HepG2 (cell line): Measurements from ENCODE around the gene KATNB1. TPM values are rescaled to one million over a fixed set of nuclear protein-coding genes. Genes with fewer than 3 reads are reported as not detected.

Source experiments
- ARID4A ChIP-seq: sonication (generic); formaldehyde crosslinking; IDR thresholded peaks from 2 replicates; pipeline ENCODE4 v1.5.0; 2020; ENCODE audit warnings: mild to moderate bottlenecking, missing genetic modification reagents, borderline replicate concordance
- EED ChIP-seq: sonication (generic); formaldehyde crosslinking; IDR thresholded peaks from 2 replicates; pipeline ENCODE4 v1.5.0; 2020; ENCODE audit warnings: mild to moderate bottlenecking, missing genetic modification reagents
- FIP1L1 ChIP-seq: fragments of 200-400 bp; formaldehyde crosslinking; IDR thresholded peaks from 2 replicates; pipeline ENCODE4 v1.6.1; 2018; ENCODE audit warnings: low read depth, mild to moderate bottlenecking, low read length, moderate library complexity, borderline replicate concordance; ENCODE audit not compliant: insufficient read depth
- FOXA1 ChIP-seq, 2 experiments: fragments of 450-650 bp in 1 of 2; sonication (generic) in 1 of 2; formaldehyde crosslinking in 1 of 2; IDR thresholded peaks; 2 replicates each; pipeline versions ENCODE4 v1.4.0 to v1.6.1; 2016 to 2020; ENCODE audit warnings: missing genetic modification reagents in 1 of 2
- MZF1 ChIP-seq: sonication (generic); formaldehyde crosslinking; IDR thresholded peaks from 2 replicates; pipeline ENCODE4 v1.8.1; 2023; ENCODE audit warnings: mild to moderate bottlenecking, missing genetic modification reagents, borderline replicate concordance
- NFE2L2 ChIP-seq: fragments of 150-350 bp; IDR thresholded peaks from 2 replicates; pipeline ENCODE4 v1.6.1; 2014; ENCODE audit warnings: low read length
- NONO ChIP-seq, 2 experiments: fragments of 450-650 bp in 1 of 2; sonication (generic) in 1 of 2; formaldehyde crosslinking in 1 of 2; IDR thresholded peaks in 1 of 2; conservative IDR thresholded peaks in 1 of 2; 2 replicates each; pipeline versions ENCODE4 v1.6.1 to v1.8.0; 2017 to 2022; ENCODE audit warnings: mild to moderate bottlenecking in 1 of 2, missing genetic modification reagents in 1 of 2, moderate library complexity in 1 of 2
- PHB2 ChIP-seq: fragments of 450-650 bp; IDR thresholded peaks from 2 replicates; pipeline ENCODE4 v1.6.1; 2018; ENCODE audit not compliant: partially characterized antibody
- SNAI1 ChIP-seq: sonication (generic); formaldehyde crosslinking; IDR thresholded peaks from 2 replicates; pipeline ENCODE4 v1.5.0; 2020; ENCODE audit warnings: mild to moderate bottlenecking, missing genetic modification reagents, borderline replicate concordance
- SNAPC2 ChIP-seq: sonication (generic); formaldehyde crosslinking; IDR thresholded peaks from 2 replicates; pipeline ENCODE4 v1.8.1; 2022; ENCODE audit warnings: mild to moderate bottlenecking, missing genetic modification reagents
- ZBTB7B ChIP-seq: sonication (generic); formaldehyde crosslinking; IDR thresholded peaks from 2 replicates; pipeline ENCODE4 v1.4.0; 2020; ENCODE audit warnings: missing genetic modification reagents
- ZFP37 ChIP-seq: sonication (generic); formaldehyde crosslinking; IDR thresholded peaks from 2 replicates; pipeline ENCODE4 v1.4.0; 2020; ENCODE audit warnings: missing genetic modification reagents, borderline replicate concordance
- ZNF224 ChIP-seq: sonication (generic); formaldehyde crosslinking; IDR thresholded peaks from 2 replicates; pipeline ENCODE4 v1.5.0; 2020; ENCODE audit warnings: mild to moderate bottlenecking, missing genetic modification reagents
- ZNF232 ChIP-seq: sonication (generic); formaldehyde crosslinking; IDR thresholded peaks from 2 replicates; pipeline ENCODE4 v1.4.0; 2020; ENCODE audit warnings: missing genetic modification reagents, borderline replicate concordance
- ZNF543 ChIP-seq: sonication (generic); formaldehyde crosslinking; IDR thresholded peaks from 2 replicates; pipeline ENCODE4 v1.4.0; 2020; ENCODE audit warnings: mild to moderate bottlenecking, missing genetic modification reagents
- ZNF550 ChIP-seq: sonication (generic); formaldehyde crosslinking; IDR thresholded peaks from 2 replicates; pipeline ENCODE4 v1.4.0; 2020; ENCODE audit warnings: mild to moderate bottlenecking, missing genetic modification reagents, borderline replicate concordance
- ZNF775 ChIP-seq: sonication (generic); formaldehyde crosslinking; IDR thresholded peaks from 2 replicates; pipeline ENCODE4 v1.4.0; 2020; ENCODE audit warnings: missing genetic modification reagents, mild to moderate bottlenecking, moderate library complexity, borderline replicate concordance
- polyA plus RNA-seq, 8 experiments: library from polyadenylated mRNA; depleted of rRNA in 3 of 8; stranded (reverse) in 7 of 8; unstranded in 1 of 8; fragments of >200 nt; fragmentation: Illumina TruSeq in 4 of 8; extraction: Trizol in 4 of 8; gene quantifications; 2 replicates each; pipeline versions ENCODE4 v1.2.1 to v1.2.3, GENCODE V29; 2011 to 2016; ENCODE audit warnings: low read depth in 4 of 8, missing spikeins in 1 of 8, mixed read lengths in 1 of 8; ENCODE audit not compliant: insufficient read depth in 1 of 8
- total RNA-seq, 5 experiments: library from RNA; depleted of rRNA; stranded (reverse); fragments of >200 nt; fragmentation: Illumina TruSeq; extraction: Trizol; gene quantifications; 2 replicates each; pipeline ENCODE4 v1.2.3, GENCODE V29; 2016; ENCODE audit warnings: low read depth in 1 of 5
- TF ChIP-seq, protein P1 (sequence below): sonication (generic); formaldehyde crosslinking; IDR thresholded peaks from 2 replicates; pipeline ENCODE4 v1.4.0; 2020; ENCODE audit warnings: missing genetic modification reagents, borderline replicate concordance
- TF ChIP-seq, protein P2 (sequence below): sonication (generic); formaldehyde crosslinking; IDR thresholded peaks from 2 replicates; pipeline ENCODE4 v1.4.0; 2020; ENCODE audit warnings: missing genetic modification reagents

Gene KATNB1
- total and polyA plus RNA-seq, 2 of the 13 experiments (the other 11 are each of a cell fraction or from before 2014, with no cell fraction given): 31.5 to 43.5 TPM

GRCh38 chr16:57694231-57694724 lies 41.3 kb upstream of the KATNB1 start (continued):
- TF ChIP-seq ZNF550 (CRISPR knock-in tag) (no peak), ZNF543 (CRISPR knock-in tag) (no peak), PHB2 (no peak), SNAPC2 (CRISPR knock-in tag) (no peak), ZNF775 (CRISPR knock-in tag) (no peak), NONO (IDR thresholded peaks at IDR 0.05) (no peak), NONO (CRISPR knock-in tag; conservative IDR thresholded peaks at IDR 0.05) (no peak), MZF1 (CRISPR knock-in tag) (no peak), ZNF232 (CRISPR knock-in tag) (no peak), ZFP37 (no peak; the same call in 1 of the 2 replicates), NFE2L2 (no peak), EED (CRISPR knock-in tag) (no peak), ARID4A (CRISPR knock-in tag) (0 out of 2 replicates have a peak, but pooled peaks have one; percentile 11), ZNF224 (CRISPR knock-in tag) (no peak), FOXA1 (IDR thresholded peaks at IDR 0.05) (no peak), FOXA1 (CRISPR knock-in tag; IDR thresholded peaks at IDR 0.05) (peak; percentile 39; the same call in 1 of the 2 replicates), ZBTB7B (CRISPR knock-in tag) (0 out of 2 replicates have a peak, but pooled peaks have one; percentile 9), FIP1L1 (no peak), SNAI1 (CRISPR knock-in tag) (no peak)
- TF ChIP-seq, protein P1, sequence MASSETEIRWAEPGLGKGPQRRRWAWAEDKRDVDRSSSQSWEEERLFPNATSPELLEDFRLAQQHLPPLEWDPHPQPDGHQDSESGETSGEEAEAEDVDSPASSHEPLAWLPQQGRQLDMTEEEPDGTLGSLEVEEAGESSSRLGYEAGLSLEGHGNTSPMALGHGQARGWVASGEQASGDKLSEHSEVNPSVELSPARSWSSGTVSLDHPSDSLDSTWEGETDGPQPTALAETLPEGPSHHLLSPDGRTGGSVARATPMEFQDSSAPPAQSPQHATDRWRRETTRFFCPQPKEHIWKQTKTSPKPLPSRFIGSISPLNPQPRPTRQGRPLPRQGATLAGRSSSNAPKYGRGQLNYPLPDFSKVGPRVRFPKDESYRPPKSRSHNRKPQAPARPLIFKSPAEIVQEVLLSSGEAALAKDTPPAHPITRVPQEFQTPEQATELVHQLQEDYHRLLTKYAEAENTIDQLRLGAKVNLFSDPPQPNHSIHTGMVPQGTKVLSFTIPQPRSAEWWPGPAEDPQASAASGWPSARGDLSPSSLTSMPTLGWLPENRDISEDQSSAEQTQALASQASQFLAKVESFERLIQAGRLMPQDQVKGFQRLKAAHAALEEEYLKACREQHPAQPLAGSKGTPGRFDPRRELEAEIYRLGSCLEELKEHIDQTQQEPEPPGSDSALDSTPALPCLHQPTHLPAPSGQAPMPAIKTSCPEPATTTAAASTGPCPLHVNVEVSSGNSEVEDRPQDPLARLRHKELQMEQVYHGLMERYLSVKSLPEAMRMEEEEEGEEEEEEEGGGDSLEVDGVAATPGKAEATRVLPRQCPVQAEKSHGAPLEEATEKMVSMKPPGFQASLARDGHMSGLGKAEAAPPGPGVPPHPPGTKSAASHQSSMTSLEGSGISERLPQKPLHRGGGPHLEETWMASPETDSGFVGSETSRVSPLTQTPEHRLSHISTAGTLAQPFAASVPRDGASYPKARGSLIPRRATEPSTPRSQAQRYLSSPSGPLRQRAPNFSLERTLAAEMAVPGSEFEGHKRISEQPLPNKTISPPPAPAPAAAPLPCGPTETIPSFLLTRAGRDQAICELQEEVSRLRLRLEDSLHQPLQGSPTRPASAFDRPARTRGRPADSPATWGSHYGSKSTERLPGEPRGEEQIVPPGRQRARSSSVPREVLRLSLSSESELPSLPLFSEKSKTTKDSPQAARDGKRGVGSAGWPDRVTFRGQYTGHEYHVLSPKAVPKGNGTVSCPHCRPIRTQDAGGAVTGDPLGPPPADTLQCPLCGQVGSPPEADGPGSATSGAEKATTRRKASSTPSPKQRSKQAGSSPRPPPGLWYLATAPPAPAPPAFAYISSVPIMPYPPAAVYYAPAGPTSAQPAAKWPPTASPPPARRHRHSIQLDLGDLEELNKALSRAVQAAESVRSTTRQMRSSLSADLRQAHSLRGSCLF (CRISPR knock-in tag): no peak
- TF ChIP-seq, protein P2, sequence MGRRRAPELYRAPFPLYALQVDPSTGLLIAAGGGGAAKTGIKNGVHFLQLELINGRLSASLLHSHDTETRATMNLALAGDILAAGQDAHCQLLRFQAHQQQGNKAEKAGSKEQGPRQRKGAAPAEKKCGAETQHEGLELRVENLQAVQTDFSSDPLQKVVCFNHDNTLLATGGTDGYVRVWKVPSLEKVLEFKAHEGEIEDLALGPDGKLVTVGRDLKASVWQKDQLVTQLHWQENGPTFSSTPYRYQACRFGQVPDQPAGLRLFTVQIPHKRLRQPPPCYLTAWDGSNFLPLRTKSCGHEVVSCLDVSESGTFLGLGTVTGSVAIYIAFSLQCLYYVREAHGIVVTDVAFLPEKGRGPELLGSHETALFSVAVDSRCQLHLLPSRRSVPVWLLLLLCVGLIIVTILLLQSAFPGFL (CRISPR knock-in tag): no peak
